ENCODE results near the gene CD58.
A peak's percentile ranks its signal among the peaks of the same experiment; 100 is the strongest.
"Not testable (repeated sequence)": the region's sequence is repeated elsewhere in the genome, so short reads cannot be mapped to it uniquely, and the experiment has no call there.

DNA sequence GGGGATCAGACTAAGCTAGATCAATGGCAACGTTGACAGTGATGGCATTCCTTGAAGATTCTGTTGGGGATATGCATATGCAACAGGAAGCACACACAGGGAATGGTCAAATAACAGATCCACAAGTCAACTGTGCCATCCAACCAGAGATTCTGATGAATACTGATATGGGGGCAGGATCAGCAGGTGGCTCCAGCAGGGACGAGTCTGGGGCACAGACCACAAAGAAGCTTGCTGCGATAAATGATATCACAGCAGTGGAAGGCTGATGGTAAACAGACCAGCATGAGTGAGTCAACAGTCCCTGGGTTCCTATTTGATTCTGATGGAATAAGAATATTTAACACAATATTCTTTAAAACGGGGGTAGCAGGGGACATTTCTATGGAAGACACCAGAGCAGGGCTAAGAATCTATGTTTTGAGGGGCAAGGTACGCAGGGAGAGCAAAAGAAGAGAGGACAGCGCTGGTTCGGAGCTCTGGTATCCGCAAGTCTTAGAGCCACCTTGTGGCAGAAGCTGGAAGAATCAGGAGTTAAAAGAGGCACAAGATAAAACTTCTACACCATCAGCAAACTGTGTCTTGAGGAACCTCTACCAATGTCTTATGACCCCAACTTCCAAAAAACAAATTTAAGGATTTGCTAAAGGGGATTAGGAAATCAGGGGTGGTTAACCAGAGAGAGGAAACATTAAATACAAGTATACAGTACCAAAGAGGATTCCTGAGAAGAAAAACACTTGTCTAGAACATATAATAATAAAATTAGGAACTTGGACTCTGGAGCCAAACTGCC is 25.3 kb upstream of the CD58 start:
- TF ChIP-seq, protein P1, sequence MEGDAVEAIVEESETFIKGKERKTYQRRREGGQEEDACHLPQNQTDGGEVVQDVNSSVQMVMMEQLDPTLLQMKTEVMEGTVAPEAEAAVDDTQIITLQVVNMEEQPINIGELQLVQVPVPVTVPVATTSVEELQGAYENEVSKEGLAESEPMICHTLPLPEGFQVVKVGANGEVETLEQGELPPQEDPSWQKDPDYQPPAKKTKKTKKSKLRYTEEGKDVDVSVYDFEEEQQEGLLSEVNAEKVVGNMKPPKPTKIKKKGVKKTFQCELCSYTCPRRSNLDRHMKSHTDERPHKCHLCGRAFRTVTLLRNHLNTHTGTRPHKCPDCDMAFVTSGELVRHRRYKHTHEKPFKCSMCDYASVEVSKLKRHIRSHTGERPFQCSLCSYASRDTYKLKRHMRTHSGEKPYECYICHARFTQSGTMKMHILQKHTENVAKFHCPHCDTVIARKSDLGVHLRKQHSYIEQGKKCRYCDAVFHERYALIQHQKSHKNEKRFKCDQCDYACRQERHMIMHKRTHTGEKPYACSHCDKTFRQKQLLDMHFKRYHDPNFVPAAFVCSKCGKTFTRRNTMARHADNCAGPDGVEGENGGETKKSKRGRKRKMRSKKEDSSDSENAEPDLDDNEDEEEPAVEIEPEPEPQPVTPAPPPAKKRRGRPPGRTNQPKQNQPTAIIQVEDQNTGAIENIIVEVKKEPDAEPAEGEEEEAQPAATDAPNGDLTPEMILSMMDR (IDR thresholded peaks at IDR 0.05; ENCODE audit: insufficient read depth, low read length, poor library complexity, severe bottlenecking), result peak; percentile 26
- not testable (repeated sequence) for TF ChIP-seq EZH2phosphoT487 (conservative IDR thresholded peaks at IDR 0.05; ENCODE audit: low read length)
